H1 (cell line): ENCODE measurements around the gene MCHR2. TPM values are rescaled to one million over a fixed set of nuclear protein-coding genes. Genes with fewer than 3 reads are reported as not detected.

Experiments
- CTCF ChIA-PET: fragments of 300-600 bp; sonication (Branson Sonifier 250); formaldehyde crosslinking; loops from one replicate; lab custom pipeline; 2021; ENCODE audit not compliant: partially characterized antibody; lab: Charles Lee
- POLR2A ChIA-PET: fragments of 300-600 bp; sonication (Branson Sonifier 250); formaldehyde crosslinking; loops from one replicate; lab custom pipeline; 2021; ENCODE audit warnings: inconsistent platforms; ENCODE audit not compliant: partially characterized antibody; lab: Charles Lee
- DNase-seq, 2 experiments: peaks; one replicate each; pipeline versions ENCODE4 v3.0.0 to v3.0.0-alpha.2; 2010 to 2022; ENCODE audit warnings: low spot score in 2 of 2, low read depth in 1 of 2, mixed read lengths in 1 of 2
- FAIRE-seq: peaks from 2 replicates; lab custom pipeline; 2011; peaks lifted over from hg19 to GRCh38; lab: Jason Lieb, UNC
- H2AFZ ChIP-seq: 2 replicates; pipeline ENCODE4 v1.8.1; 2012; ENCODE audit warnings: low read length, inconsistent platforms
- H2AK5ac ChIP-seq: 2 replicates; pipeline ENCODE4 v1.6.1; 2013; ENCODE audit warnings: low read depth, low read length
- H2BK120ac ChIP-seq: replicated peaks from 2 replicates; pipeline ENCODE3; 2013; ENCODE audit warnings: low read depth, low read length, inconsistent platforms
- H2BK12ac ChIP-seq: 2 replicates; pipeline ENCODE4 v1.6.1; 2013; ENCODE audit warnings: low read depth, low read length
- H2BK15ac ChIP-seq: 2 replicates; pipeline ENCODE4 v1.6.1; 2013; ENCODE audit warnings: low read length
- H2BK20ac ChIP-seq: 2 replicates; pipeline ENCODE4 v1.6.1; 2013; ENCODE audit warnings: low read length
- H2BK5ac ChIP-seq: 2 replicates; pipeline ENCODE4 v1.6.1; 2013; ENCODE audit warnings: low read depth, low read length
- H3K14ac ChIP-seq: 2 replicates; pipeline ENCODE4 v1.6.1; 2013; ENCODE audit warnings: inconsistent platforms; ENCODE audit not compliant: insufficient read length
- H3K18ac ChIP-seq: 2 replicates; pipeline ENCODE4 v1.6.1; 2013; ENCODE audit warnings: low read length; ENCODE audit errors: extremely low read depth
- H3K23ac ChIP-seq: 2 replicates; pipeline ENCODE4 v1.6.1; 2013; ENCODE audit warnings: inconsistent platforms; ENCODE audit not compliant: insufficient read length
- H3K23me2 ChIP-seq: 2 replicates; pipeline ENCODE4 v1.6.1; 2013; ENCODE audit warnings: low read depth, low read length
- H3K27ac ChIP-seq: 2 replicates; pipeline ENCODE4 v1.6.1; 2011; ENCODE audit warnings: low read depth, low read length, inconsistent platforms
- H3K27me3 ChIP-seq, 4 experiments: replicated peaks in 1 of 4; 1 replicate in 1 of 4; 2 replicates in 3 of 4; pipeline versions ENCODE4 v1.6.1 to v1.8.1; 2011 to 2013; ENCODE audit warnings: low read length in 3 of 4, mild to moderate bottlenecking in 3 of 4, inconsistent platforms in 2 of 4, mixed read lengths in 2 of 4, moderate library complexity in 1 of 4; ENCODE audit not compliant: control insufficient read depth in 3 of 4, insufficient read depth in 3 of 4; ENCODE audit errors: extremely low read depth in 1 of 4
- H3K36me3 ChIP-seq, 4 experiments: 2 replicates each; pipeline versions ENCODE4 v1.6.1 to v1.8.1; 2011 to 2013; ENCODE audit warnings: mild to moderate bottlenecking in 4 of 4, low read length in 3 of 4, moderate library complexity in 2 of 4, control low read depth in 1 of 4, inconsistent platforms in 1 of 4; ENCODE audit not compliant: insufficient read depth in 4 of 4, control insufficient read depth in 2 of 4
- H3K4ac ChIP-seq: replicated peaks from 2 replicates; pipeline ENCODE3; 2013; ENCODE audit warnings: low read length, low read depth, mixed read lengths, inconsistent platforms; ENCODE audit not compliant: insufficient read length
- H3K4me1 ChIP-seq, 4 experiments: replicated peaks in 1 of 4; 1 replicate in 1 of 4; 2 replicates in 3 of 4; pipeline versions ENCODE4 v1.6.1 to v1.8.1; 2011 to 2013; ENCODE audit warnings: low read length in 3 of 4, inconsistent platforms in 2 of 4, mixed read lengths in 1 of 4; ENCODE audit not compliant: insufficient read depth in 4 of 4, control insufficient read depth in 3 of 4
- H3K4me2 ChIP-seq, 2 experiments: 2 replicates each; pipeline versions ENCODE4 v1.6.1 to v1.8.1; 2011 to 2013; ENCODE audit warnings: low read depth in 2 of 2, low read length in 2 of 2, control low read depth in 1 of 2, inconsistent platforms in 1 of 2, mild to moderate bottlenecking in 1 of 2; ENCODE audit not compliant: insufficient read depth in 1 of 2
- H3K4me3 ChIP-seq, 4 experiments: fragments of 200-600, 300-600 bp in 1 of 4; sonication (generic), shearing (Covaris generic), sonication (Bioruptor Twin) in 1 of 4; 2 replicates each; pipeline versions ENCODE4 v1.5.1 to v1.8.1; 2011 to 2016; ENCODE audit warnings: low read length in 4 of 4, low read depth in 3 of 4, control low read depth in 2 of 4, inconsistent platforms in 2 of 4, mild to moderate bottlenecking in 2 of 4, mixed read lengths in 1 of 4, moderate library complexity in 1 of 4; ENCODE audit not compliant: insufficient read depth in 2 of 4; ENCODE audit errors: extremely low read depth in 1 of 4
- H3K56ac ChIP-seq: replicated peaks from 2 replicates; pipeline ENCODE3; 2013; ENCODE audit warnings: low read depth, mild to moderate bottlenecking, mixed read lengths, low read length, inconsistent platforms; ENCODE audit not compliant: insufficient read length
- H3K79me1 ChIP-seq: 2 replicates; pipeline ENCODE4 v1.6.1; 2013; ENCODE audit warnings: low read depth, low read length, control low read depth
- H3K79me2 ChIP-seq, 2 experiments: 2 replicates each; pipeline versions ENCODE4 v1.6.1 to v1.8.1; 2012 to 2013; ENCODE audit warnings: low read length in 2 of 2, mild to moderate bottlenecking in 2 of 2, inconsistent platforms in 1 of 2; ENCODE audit not compliant: insufficient read depth in 2 of 2, control insufficient read depth in 1 of 2
- H3K9ac ChIP-seq, 4 experiments: replicated peaks in 1 of 4; 1 replicate in 1 of 4; 2 replicates in 3 of 4; pipeline versions ENCODE4 v1.6.1 to v1.8.1; 2011 to 2013; ENCODE audit warnings: low read depth in 3 of 4, low read length in 3 of 4, control low read depth in 2 of 4, mild to moderate bottlenecking in 2 of 4, moderate library complexity in 2 of 4, inconsistent platforms in 1 of 4; ENCODE audit errors: extremely low read depth in 1 of 4
- H3K9me3 ChIP-seq, 2 experiments: 2 replicates each; pipeline versions ENCODE4 v1.6.1 to v1.8.1; 2012 to 2013; ENCODE audit warnings: mild to moderate bottlenecking in 2 of 2, moderate library complexity in 2 of 2, control low read depth in 1 of 2, inconsistent platforms in 1 of 2, low read depth in 1 of 2, low read length in 1 of 2, mixed read lengths in 1 of 2; ENCODE audit not compliant: insufficient read depth in 2 of 2
- H4K20me1 ChIP-seq, 2 experiments: replicated peaks in 1 of 2; 2 replicates each; pipeline versions ENCODE3 to v1.8.1; 2011 to 2013; ENCODE audit warnings: inconsistent platforms in 2 of 2, low read length in 2 of 2, mild to moderate bottlenecking in 1 of 2; ENCODE audit not compliant: insufficient read depth in 2 of 2, control insufficient read depth in 1 of 2
- H4K5ac ChIP-seq: 2 replicates; pipeline ENCODE4 v1.6.1; 2013; ENCODE audit warnings: low read length, low read depth, mixed read lengths, inconsistent platforms; ENCODE audit not compliant: insufficient read length
- H4K8ac ChIP-seq: 2 replicates; pipeline ENCODE4 v1.8.0; 2013; ENCODE audit warnings: mild to moderate bottlenecking, moderate library complexity, low read length, inconsistent platforms; ENCODE audit not compliant: insufficient read depth; ENCODE audit errors: extremely low read depth
- H4K91ac ChIP-seq: replicated peaks from 2 replicates; pipeline ENCODE3; 2013; ENCODE audit warnings: low read length, mixed read lengths, inconsistent platforms; ENCODE audit not compliant: insufficient read length
- RAD21 ChIP-seq, 2 experiments: IDR thresholded peaks in 1 of 2; conservative IDR thresholded peaks in 1 of 2; 2 replicates each; pipeline ENCODE4 v1.6.1; 2011; ENCODE audit warnings: low read depth in 2 of 2, low read length in 2 of 2, improper control_type of control experiment in 1 of 2, inconsistent platforms in 1 of 2, mild to moderate bottlenecking in 1 of 2, moderate library complexity in 1 of 2
- YY1 ChIP-seq: IDR thresholded peaks from 2 replicates; pipeline ENCODE4 v1.6.1; 2011; ENCODE audit warnings: low read depth, mild to moderate bottlenecking, low read length
- WGBS, 2 experiments: shearing (Covaris generic) in 1 of 2; methylation state at CpG; one replicate each; pipeline versions ENCODE4 v1.1.6 to v1.1.7; 2013 to 2015; ENCODE audit warnings: low lambda C conversion rate in 2 of 2, mixed read lengths in 2 of 2, inconsistent platforms in 1 of 2, low coverage in 1 of 2, missing lambda C conversion rate in 1 of 2; ENCODE audit not compliant: insufficient replicate concordance in 2 of 2, insufficient coverage in 1 of 2, insufficient read length in 1 of 2; ENCODE audit errors: extremely low coverage in 1 of 2, missing lambda C conversion rate in 1 of 2; 5-methylcytosine and 5-hydroxymethylcytosine counted together
- polyA plus RNA-seq, 7 experiments: library from polyadenylated mRNA; depleted of rRNA in 3 of 7; stranded (reverse) in 5 of 7; unstranded in 2 of 7; fragments of >200 nt in 5 of 7; fragments of 200-250 nt in 2 of 7; gene quantifications; 1 replicate in 5 of 7; 2 replicates in 1 of 7; 4 replicates in 1 of 7; pipeline versions ENCODE4 v1.2.1 to v1.2.3, GENCODE V29; 2011 to 2013; ENCODE audit warnings: missing spikeins in 2 of 7, mixed read lengths in 2 of 7
- total RNA-seq: library from RNA; stranded (reverse); fragmentation: NEBNext Ultra II Directional; extraction: Animal tissue kit (Norgen Biotek cat#: 25700); gene quantifications from 2 replicates; pipeline ENCODE4 v1.2.1, GENCODE V29; 2021
- TF ChIP-seq, protein P1 (sequence below), 3 experiments: IDR thresholded peaks; 1 replicate in 2 of 3; 2 replicates in 1 of 3; pipeline versions ENCODE4 v1.5.1 to v1.6.1; 2011; ENCODE audit warnings: low read length in 3 of 3, mild to moderate bottlenecking in 3 of 3, inconsistent platforms in 2 of 3, low read depth in 1 of 3, moderate library complexity in 1 of 3; ENCODE audit not compliant: insufficient read depth in 1 of 3; ENCODE audit errors: control extremely low read depth in 1 of 3

Gene MCHR2
- total and polyA plus RNA-seq, 2 of the 8 experiments (the other 6 are each of a cell fraction or from before 2014, with no cell fraction given) = not detected

DNA sequence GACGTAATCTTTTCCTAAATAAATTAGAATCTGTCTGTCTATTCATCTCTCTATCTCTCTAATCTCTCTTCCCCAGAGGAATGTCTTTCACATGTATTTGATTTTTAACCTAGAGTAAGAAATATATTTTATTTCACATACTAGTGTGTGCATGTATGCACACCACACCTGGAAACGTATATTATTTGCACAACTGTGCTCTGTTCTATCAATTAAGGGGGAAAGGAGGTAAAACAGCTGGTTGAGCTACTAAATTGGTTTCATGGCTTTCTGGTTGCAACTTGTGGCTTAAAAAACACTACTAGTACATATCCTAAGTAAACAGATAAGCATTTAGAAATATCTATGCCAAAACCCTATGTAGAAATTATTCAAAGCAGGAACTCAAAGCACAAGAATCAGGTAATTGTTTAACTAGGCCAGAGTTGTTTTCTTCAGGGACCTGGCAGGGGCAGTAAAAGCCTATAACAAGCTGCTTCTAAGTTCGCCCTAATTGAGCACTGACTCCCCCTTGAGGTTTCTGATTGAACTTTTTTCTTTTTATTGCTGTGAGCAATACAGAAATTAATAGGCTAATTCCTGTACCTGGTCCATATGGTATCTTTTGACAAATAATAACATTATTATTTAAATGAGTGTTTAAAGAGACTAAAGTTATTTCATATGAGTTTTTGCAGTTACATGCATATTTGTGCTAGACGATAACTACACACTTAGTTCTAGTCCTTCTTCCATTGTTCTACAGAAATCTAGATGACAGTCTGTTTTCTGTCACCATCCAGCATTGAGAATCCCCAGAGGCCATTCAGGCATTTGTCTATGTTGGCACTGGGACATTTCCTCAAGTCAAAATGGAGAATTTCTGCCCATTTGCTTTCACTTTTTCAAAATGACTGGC is 88.6 kb downstream of the MCHR2 start:
- DNase-seq = peak in 1 of 2 experiments; percentile 5

More for the DNA sequence above, 88.6 kb downstream of the MCHR2 start:
- Histone ChIP-seq H3K18ac (no peak overlapping the region), H3K9me3 (no peaks in the 10 kb centered on the region), H3K14ac (no peak overlapping the region), H4K5ac (no peak overlapping the region), H3K4me1 (no peaks in the 10 kb centered on the region), H2AK5ac (no peak overlapping the region), H2BK20ac (no peak overlapping the region), H3K36me3 (no peaks in the 10 kb centered on the region)
- POLR2A ChIA-PET = no interaction called here
- TF ChIP-seq, protein P1, sequence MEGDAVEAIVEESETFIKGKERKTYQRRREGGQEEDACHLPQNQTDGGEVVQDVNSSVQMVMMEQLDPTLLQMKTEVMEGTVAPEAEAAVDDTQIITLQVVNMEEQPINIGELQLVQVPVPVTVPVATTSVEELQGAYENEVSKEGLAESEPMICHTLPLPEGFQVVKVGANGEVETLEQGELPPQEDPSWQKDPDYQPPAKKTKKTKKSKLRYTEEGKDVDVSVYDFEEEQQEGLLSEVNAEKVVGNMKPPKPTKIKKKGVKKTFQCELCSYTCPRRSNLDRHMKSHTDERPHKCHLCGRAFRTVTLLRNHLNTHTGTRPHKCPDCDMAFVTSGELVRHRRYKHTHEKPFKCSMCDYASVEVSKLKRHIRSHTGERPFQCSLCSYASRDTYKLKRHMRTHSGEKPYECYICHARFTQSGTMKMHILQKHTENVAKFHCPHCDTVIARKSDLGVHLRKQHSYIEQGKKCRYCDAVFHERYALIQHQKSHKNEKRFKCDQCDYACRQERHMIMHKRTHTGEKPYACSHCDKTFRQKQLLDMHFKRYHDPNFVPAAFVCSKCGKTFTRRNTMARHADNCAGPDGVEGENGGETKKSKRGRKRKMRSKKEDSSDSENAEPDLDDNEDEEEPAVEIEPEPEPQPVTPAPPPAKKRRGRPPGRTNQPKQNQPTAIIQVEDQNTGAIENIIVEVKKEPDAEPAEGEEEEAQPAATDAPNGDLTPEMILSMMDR (IDR thresholded peaks at IDR 0.05; ENCODE audit: control extremely low read depth in 1 of 3, insufficient read depth in 1 of 3, low read depth in 1 of 3, low read length in 3 of 3) = peak in 2 of 3 experiments; percentile 71 to 98; a peak in 3 of 4 replicates
- TF ChIP-seq RAD21 (IDR thresholded peaks at IDR 0.05 in 1 of 2, conservative IDR thresholded peaks at IDR 0.05 in 1 of 2; ENCODE audit: low read depth in 2 of 2, low read length in 2 of 2) = peak; percentile 78 to 80
- TF ChIP-seq YY1 = no peak
- TF ChIP-seq, all 59 proteins: peak for 2
- Histone ChIP-seq H3K4me2 (no peak overlapping the region), H2BK5ac (no peak overlapping the region), H3K23me2 (no peaks in the 10 kb centered on the region), H2BK15ac (no peak overlapping the region), H3K79me2 (no peaks in the 10 kb centered on the region), H3K4me3 (no peak overlapping the region), H2AFZ (no peak overlapping the region), H4K91ac (no peak overlapping the region), H3K56ac (no peak overlapping the region), H3K23ac (no peak overlapping the region), H3K27me3 (no peaks in the 10 kb centered on the region), H2BK12ac (no peak overlapping the region), H3K27ac (no peak overlapping the region), H3K79me1 (no peaks in the 10 kb centered on the region), H4K8ac (no peak overlapping the region), H3K9ac (no peak overlapping the region), H4K20me1 (no peaks in the 10 kb centered on the region), H3K4ac (no peak overlapping the region), H2BK120ac (no peak overlapping the region)
- WGBS, 2 experiments = 65% methylated on average over 4 of the region's 4 CpGs; no CpG with 5 or more reads in 1 of the 2 experiments
- CTCF ChIA-PET = interaction anchor here (0.6 to 6.4 kb wide), 36 partner anchors 9 to 759 kb away, joined by 3 to 72 read pairs (median 3); no protein-coding TSS in a partner anchor
- peak; percentile 73 for FAIRE-seq
